K562 (cell line): Measurements from ENCODE around the gene KANK2. TPM values are rescaled to one million over a fixed set of nuclear protein-coding genes. Genes with fewer than 3 reads are reported as not detected.

Experiments
- ATAC-seq: fragments of 200-7000 bp; cut with Tn5 transposase; 3 replicates; pipeline ENCODE4 v1.9.1; 2020; ENCODE audit warnings: moderate library complexity
- Bru-seq: library from RNA; stranded (reverse); fragments of 400-500 nt; gene quantifications from one replicate; lab custom pipeline; 2021; lab: Mats Ljungman, UMichigan
- BruChase-seq, 2 experiments: library from RNA; stranded (reverse); fragments of 400-500 nt; gene quantifications; one replicate each; lab custom pipeline; 2021; lab: Mats Ljungman, UMichigan
- BruUV-seq: library from RNA; stranded (reverse); fragments of 400-500 nt; replicated peaks from 2 replicates; lab custom pipeline; 2021; lab: Mats Ljungman, UMichigan
- CTCF ChIA-PET: fragments of 300-600 bp; formaldehyde crosslinking; extraction: SDS; loops from one replicate; lab custom pipeline; 2021; ENCODE audit warnings: low intra/inter-chr PET ratio; lab: Yijun Ruan, JAX
- POLR2A ChIA-PET: fragments of 300-600, 350-650 bp; sonication (Branson Sonifier 250); formaldehyde crosslinking; extraction: SDS; loops from one replicate; lab custom pipeline; 2021; ENCODE audit warnings: antibody characterized with exemption, inconsistent platforms; lab: Yijun Ruan, JAX
- DNase-seq, 4 experiments: peaks; one replicate each; pipeline versions ENCODE4 v3.0.0 to v3.0.0-alpha.2; 2011 to 2018; ENCODE audit warnings: low spot score in 3 of 4, mixed read lengths in 3 of 4; ENCODE audit errors: extremely low read depth in 1 of 4
- FAIRE-seq: peaks from 2 replicates; lab custom pipeline; 2011; peaks lifted over from hg19 to GRCh38; lab: Jason Lieb, UNC
- H2AFZ ChIP-seq: 2 replicates; pipeline ENCODE4 v1.6.0; 2011; ENCODE audit warnings: low read depth, low read length, control low read depth, inconsistent platforms
- H3K27ac ChIP-seq: fragments of 200-600 bp; 3 replicates; pipeline ENCODE4 v1.8.0; 2011; ENCODE audit warnings: low read depth, mild to moderate bottlenecking, control low read depth, inconsistent platforms, low read length, moderate library complexity, mixed read lengths; ENCODE audit errors: extremely low read depth
- H3K27me3 ChIP-seq, 2 experiments: fragments of 300-600 bp in 1 of 2; 2 replicates in 1 of 2; 3 replicates in 1 of 2; pipeline versions ENCODE4 v1.6.0 to v1.8.0; 2011; ENCODE audit warnings: inconsistent platforms in 2 of 2, low read length in 2 of 2, mild to moderate bottlenecking in 1 of 2, mixed read lengths in 1 of 2, moderate library complexity in 1 of 2; ENCODE audit not compliant: control insufficient read depth in 2 of 2, insufficient read depth in 2 of 2
- H3K36me3 ChIP-seq: fragments of 300-600 bp; 3 replicates; pipeline ENCODE4 v1.8.0; 2011; ENCODE audit warnings: mild to moderate bottlenecking, low read length, inconsistent platforms; ENCODE audit not compliant: control insufficient read depth, insufficient read depth
- H3K4me1 ChIP-seq, 2 experiments: fragments of 200-600 bp in 1 of 2; replicated peaks in 1 of 2; 2 replicates in 1 of 2; 3 replicates in 1 of 2; pipeline versions ENCODE4 v1.5.1 to v1.8.0; 2011; ENCODE audit warnings: inconsistent platforms in 2 of 2, low read length in 2 of 2, mild to moderate bottlenecking in 1 of 2, mixed read lengths in 1 of 2, moderate library complexity in 1 of 2; ENCODE audit not compliant: control insufficient read depth in 2 of 2, insufficient read depth in 2 of 2
- H3K4me2 ChIP-seq: 2 replicates; pipeline ENCODE4 v1.6.1; 2011; ENCODE audit warnings: low read length, control low read depth, inconsistent platforms, mixed read lengths; ENCODE audit not compliant: insufficient read depth
- H3K4me3 ChIP-seq: fragments of 200-600 bp; sonication (generic), shearing (Covaris generic); 2 replicates; pipeline ENCODE4 v1.5.1; 2016; ENCODE audit warnings: control low read depth, inconsistent platforms
- H3K79me2 ChIP-seq: fragments of 200-600 bp; 3 replicates; pipeline ENCODE4 v1.8.0; 2011; ENCODE audit warnings: low read length, inconsistent platforms; ENCODE audit not compliant: control insufficient read depth, insufficient read depth
- H3K9ac ChIP-seq, 2 experiments: 2 replicates each; pipeline versions ENCODE4 v1.6.0 to v1.6.1; 2011; ENCODE audit warnings: low read depth in 2 of 2, low read length in 2 of 2, control low read depth in 1 of 2, inconsistent platforms in 1 of 2, mild to moderate bottlenecking in 1 of 2, mixed read lengths in 1 of 2; ENCODE audit not compliant: insufficient read depth in 1 of 2
- H3K9me1 ChIP-seq: one replicate; pipeline ENCODE4 v1.6.0; 2011; ENCODE audit warnings: inconsistent platforms, mild to moderate bottlenecking, low read length, moderate library complexity; ENCODE audit not compliant: control insufficient read depth, insufficient read depth
- H3K9me3 ChIP-seq: replicated peaks from 2 replicates; pipeline ENCODE4 v1.5.1; 2011; ENCODE audit warnings: low read depth, low read length, inconsistent platforms; ENCODE audit not compliant: control insufficient read depth, insufficient read depth
- H4K20me1 ChIP-seq: replicated peaks from 2 replicates; pipeline ENCODE4 v1.6.1; 2011; ENCODE audit warnings: low read length, inconsistent platforms, mixed read lengths; ENCODE audit not compliant: control insufficient read depth, insufficient read depth
- DLX4 ChIP-seq: fragments of 250-450 bp; sonication (Bioruptor Pico); IDR thresholded peaks from 2 replicates; pipeline ENCODE4 v1.6.1; 2021; ENCODE audit warnings: mild to moderate bottlenecking
- HDAC2 ChIP-seq: fragments of 450-650 bp; IDR thresholded peaks from 2 replicates; pipeline ENCODE4 v1.6.1; 2016; ENCODE audit warnings: mild to moderate bottlenecking
- KLF13 ChIP-seq: fragments of 450-650 bp; IDR thresholded peaks from 2 replicates; pipeline ENCODE4 v1.6.1; 2016; ENCODE audit warnings: missing genetic modification characterization, low read depth, mild to moderate bottlenecking, missing compliant biosample characterization, moderate library complexity, borderline replicate concordance
- LARP7 ChIP-seq: fragments of 450-650 bp; IDR thresholded peaks from 2 replicates; pipeline ENCODE4 v1.6.1; 2016
- NFIC ChIP-seq: fragments of 450-650 bp; IDR thresholded peaks from 2 replicates; pipeline ENCODE4 v1.6.1; 2017; ENCODE audit warnings: mild to moderate bottlenecking, inconsistent platforms
- NR3C1 ChIP-seq: sonication (generic); formaldehyde crosslinking; IDR thresholded peaks from 2 replicates; pipeline ENCODE4 v1.8.1; 2022; ENCODE audit warnings: missing genetic modification reagents
- ZC3H11A ChIP-seq: IDR thresholded peaks from 2 replicates; pipeline ENCODE4 v1.6.1; 2012; ENCODE audit warnings: low read depth, low read length, improper control_type of control experiment
- ZNF696 ChIP-seq: fragments of 250-450 bp; sonication (Bioruptor Pico); conservative IDR thresholded peaks from 2 replicates; pipeline ENCODE4 v1.4.0; 2020; ENCODE audit warnings: mild to moderate bottlenecking, moderate library complexity
- WGBS: fragments of 100-300 bp; shearing (Covaris generic); methylation state at CpG from one replicate; pipeline ENCODE4 v1.1.6; 2016; ENCODE audit warnings: low coverage, mixed read lengths; ENCODE audit not compliant: insufficient coverage; ENCODE audit errors: missing lambda C conversion rate; 5-methylcytosine and 5-hydroxymethylcytosine counted together
- in situ Hi-C: fragments of 300-500 bp; cut with MboI; formaldehyde crosslinking; loops from 4 replicates; pipeline ENCODE4 v1.15.0; 2018; ENCODE audit warnings: inconsistent platforms, mixed read lengths
- intact Hi-C: fragments of 100-400 bp; cut with micrococcal nuclease; formaldehyde crosslinking; loops from 2 replicates; pipeline ENCODE4 v1.14.2; 2022
- long read RNA-seq, 3 experiments: library from polyadenylated mRNA in 2 of 3; library from RNA in 1 of 3; unstranded in 2 of 3; stranded (forward) in 1 of 3; transcript quantifications; one replicate each; pipeline ENCODE4 v2.0.0, GENCODE V29; 2019 to 2022
- polyA minus RNA-seq, 3 experiments: library from RNA; depleted of rRNA, polyadenylated mRNA; stranded (reverse); fragments of >200 nt; gene quantifications; 2 replicates each; pipeline ENCODE4 v1.2.3, GENCODE V29; 2011
- polyA plus RNA-seq, 8 experiments: library from polyadenylated mRNA; depleted of rRNA in 4 of 8; stranded (reverse) in 5 of 8; unstranded in 3 of 8; fragments of >200 nt; fragmentation: Nextera tagmentation in 2 of 8; fragmentation: Illumina TruSeq in 1 of 8; extraction: Ambion mirVana in 2 of 8; extraction: Trizol in 1 of 8; gene quantifications; 2 replicates each; pipeline versions ENCODE4 v1.2.1 to v1.2.3, GENCODE V29; 2011 to 2014; ENCODE audit warnings: inconsistent platforms in 1 of 8, missing spikeins in 1 of 8
- total RNA-seq, 7 experiments: library from RNA; depleted of rRNA in 6 of 7; stranded (reverse); fragments of >200 nt in 6 of 7; fragmentation: Illumina TruSeq in 2 of 7; extraction: Trizol in 2 of 7; gene quantifications; 2 replicates each; pipeline versions ENCODE4 v1.2.1 to v1.2.3, GENCODE V29; 2011 to 2021; ENCODE audit warnings: low replicate concordance in 1 of 7
- TF ChIP-seq, protein P1 (sequence below), 2 experiments: fragments of 450-650 bp; conservative IDR thresholded peaks; 2 replicates each; pipeline ENCODE4 v1.6.1; 2017; ENCODE audit warnings: mild to moderate bottlenecking in 2 of 2, moderate library complexity in 2 of 2

KANK2 gene
- 29.2 and 60.7 TPM in 2 replicates for total RNA-seq (2011; cell fraction: chromatin; rRNA removed; ENCODE audit: low replicate concordance)
- 29.0 and 31.2 TPM in 2 replicates for total RNA-seq (2011; cell fraction: nucleolus; rRNA removed)
- 30.1 and 39.5 TPM in 2 replicates for total RNA-seq (2011; cell fraction: nucleoplasm; rRNA removed)
- total RNA-seq (2014; rRNA removed) = 32.2 and 41.2 TPM in 2 replicates
- 12.7 and 13.9 TPM in 2 replicates for total RNA-seq (2014; rRNA removed; fragmentation: Illumina TruSeq; extraction: Trizol)
- 19.8 and 21.3 TPM in 2 replicates for total RNA-seq (2015; rRNA removed; fragmentation: Illumina TruSeq; extraction: Trizol)
- total RNA-seq (2021) = 36.0 and 37.5 TPM in 2 replicates
- polyA plus RNA-seq (2011; rRNA removed) = 10.8 and 13.5 TPM in 2 replicates
- 9.4 and 26.1 TPM in 2 replicates for polyA plus RNA-seq (2011; cell fraction: cytosol; rRNA removed)
- 15.1 and 27.0 TPM in 2 replicates for polyA plus RNA-seq (2011; cell fraction: nucleus; rRNA removed)
- 30.1 and 49.8 TPM in 2 replicates for polyA plus RNA-seq (2012)
- 47.7 and 47.8 TPM in 2 replicates for polyA plus RNA-seq (2014; fragmentation: Illumina TruSeq; extraction: Trizol)
- 1 to 10 TPM; 4.4 to 5.6 TPM for polyA plus RNA-seq (2014; fragmentation: Nextera tagmentation; extraction: Ambion mirVana)
- 17.4 and 24.6 TPM in 2 replicates for polyA plus RNA-seq (2014; rRNA removed)
- 7.2 and 12.8 TPM in 2 replicates for polyA minus RNA-seq (2011; rRNA and poly(A)+ RNA removed)
- polyA minus RNA-seq (2011; cell fraction: cytosol; rRNA and poly(A)+ RNA removed) = 18.5 and 26.0 TPM in 2 replicates
- 6.7 and 6.9 TPM in 2 replicates for polyA minus RNA-seq (2011; cell fraction: nucleus; rRNA and poly(A)+ RNA removed)
- percentile 54 among the genes with signal in this experiment for Bru-seq, nascent RNA
- percentile 56 among the genes with signal in this experiment for BruChase-seq, experiment 1, labeled RNA remaining after a 2-hour chase
- BruChase-seq, experiment 2, labeled RNA remaining after a 6-hour chase = percentile 59 among the genes with signal in this experiment
- long read RNA-seq, experiment 1, partial matches to known transcripts = 50 of 90 reads
- long read RNA-seq, experiment 1, other reads (novel, unspliced or antisense) = 38 of 90 reads
- long read RNA-seq, experiment 2, partial matches to known transcripts = 6 of 21 reads
- long read RNA-seq, experiment 2, other reads (novel, unspliced or antisense) = 15 of 21 reads
- long read RNA-seq, experiment 3, partial matches to known transcripts = 3 of 8 reads
- long read RNA-seq, experiment 3, other reads (novel, unspliced or antisense) = 5 of 8 reads

- ATAC-seq (peak; percentile 94), DNase-seq (peak; percentile 87 to 98 (median 97)), FAIRE-seq (peak; percentile 56)
- H3K27me3 ChIP-seq = no peaks in the 10 kb centered on the region
- in situ Hi-C loops = no loop called here
- no peaks in the 10 kb centered on the region for H3K9me3 ChIP-seq
- 0% methylated on average over 35 of the region's 78 CpGs for WGBS
- H3K36me3 ChIP-seq = peaks cover 28% of the 10 kb centered on the region; the same call in 2 of the 3 replicates
- H3K4me1 ChIP-seq = peaks cover 11 to 66% of the 10 kb centered on the region in 2 experiments; a peak in 4 of 5 replicates
- peaks cover 15% of the 10 kb centered on the region for H3K79me2 ChIP-seq
- POLR2A ChIA-PET = interaction anchor here (0.6 to 1.2 kb wide), 7 partner anchors 10 to 76 kb away, joined by 3 to 5 read pairs (median 3); no protein-coding TSS in a partner anchor
- H3K4me3 ChIP-seq = peak within 1 kb of the TSS; percentile 70
- H2AFZ ChIP-seq = peak within 1 kb of the TSS; percentile 91
- H3K27ac ChIP-seq = peak within 1 kb of the TSS; percentile 67
- BruUV-seq = no TSS peak
- CTCF ChIA-PET = interaction anchor here (0.5 kb wide), 1 partner anchor 249 kb away, joined by 3 read pairs; no protein-coding TSS in a partner anchor
- H3K9ac ChIP-seq = peak within 1 kb of the TSS; percentile 59 to 93
- intact Hi-C loops = loop anchor here (5.0 kb wide), 1 partner anchor 40 kb away; the partner anchor contains the start of gene SPC24
- 0 out of 2 replicates have a peak, but pooled peaks cover 3% of the 10 kb centered on the region for H4K20me1 ChIP-seq
- H3K9me1 ChIP-seq = no peaks in the 10 kb centered on the region
- H3K4me2 ChIP-seq = peak within 1 kb of the TSS; percentile 85
- TF ChIP-seq NR3C1 (no peak), KLF13 (tag) (no peak), NFIC (peak; percentile 80), LARP7 (no peak), ZC3H11A (no peak), DLX4 (no peak), ZNF696 (CRISPR knock-in tag) (no peak), HDAC2 (peak; percentile 97)
- TF ChIP-seq, protein P1, sequence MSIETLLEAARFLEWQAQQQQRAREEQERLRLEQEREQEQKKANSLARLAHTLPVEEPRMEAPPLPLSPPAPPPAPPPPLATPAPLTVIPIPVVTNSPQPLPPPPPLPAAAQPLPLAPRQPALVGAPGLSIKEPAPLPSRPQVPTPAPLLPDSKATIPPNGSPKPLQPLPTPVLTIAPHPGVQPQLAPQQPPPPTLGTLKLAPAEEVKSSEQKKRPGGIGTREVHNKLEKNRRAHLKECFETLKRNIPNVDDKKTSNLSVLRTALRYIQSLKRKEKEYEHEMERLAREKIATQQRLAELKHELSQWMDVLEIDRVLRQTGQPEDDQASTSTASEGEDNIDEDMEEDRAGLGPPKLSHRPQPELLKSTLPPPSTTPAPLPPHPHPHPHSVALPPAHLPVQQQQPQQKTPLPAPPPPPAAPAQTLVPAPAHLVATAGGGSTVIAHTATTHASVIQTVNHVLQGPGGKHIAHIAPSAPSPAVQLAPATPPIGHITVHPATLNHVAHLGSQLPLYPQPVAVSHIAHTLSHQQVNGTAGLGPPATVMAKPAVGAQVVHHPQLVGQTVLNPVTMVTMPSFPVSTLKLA (conservative IDR thresholded peaks at IDR 0.05) = peak in 1 of 2 experiments; percentile 36; a peak in 1 of 4 replicates
Observed at GRCh38 chr19:11197291-11198174, at the start of gene KANK2. Gene KANK2 (minus strand): TSS chr19:11197545. CDS start chr19:11194511, 3,034 bp downstream.
